ENCODE data around the gene STX17.

DNA sequence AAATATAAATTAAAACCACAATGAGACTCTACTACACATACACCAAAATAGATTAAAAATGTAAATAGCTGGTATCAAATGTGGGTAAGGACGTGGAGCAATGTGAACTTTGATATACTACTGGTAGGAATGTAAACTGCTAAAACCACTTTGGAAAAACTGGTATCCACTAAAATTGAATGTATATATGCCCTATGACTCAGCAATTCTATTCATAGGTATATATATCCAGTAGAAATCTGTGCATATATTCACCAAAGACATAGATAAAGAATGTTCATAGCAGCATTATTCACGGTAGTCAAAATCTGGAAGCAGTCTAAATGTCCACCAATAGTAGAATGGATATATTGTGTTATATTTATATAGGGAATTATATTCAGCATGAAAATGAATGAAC is 107.1 kb downstream of the STX17 start:
- TF ChIP-seq, protein P1, sequence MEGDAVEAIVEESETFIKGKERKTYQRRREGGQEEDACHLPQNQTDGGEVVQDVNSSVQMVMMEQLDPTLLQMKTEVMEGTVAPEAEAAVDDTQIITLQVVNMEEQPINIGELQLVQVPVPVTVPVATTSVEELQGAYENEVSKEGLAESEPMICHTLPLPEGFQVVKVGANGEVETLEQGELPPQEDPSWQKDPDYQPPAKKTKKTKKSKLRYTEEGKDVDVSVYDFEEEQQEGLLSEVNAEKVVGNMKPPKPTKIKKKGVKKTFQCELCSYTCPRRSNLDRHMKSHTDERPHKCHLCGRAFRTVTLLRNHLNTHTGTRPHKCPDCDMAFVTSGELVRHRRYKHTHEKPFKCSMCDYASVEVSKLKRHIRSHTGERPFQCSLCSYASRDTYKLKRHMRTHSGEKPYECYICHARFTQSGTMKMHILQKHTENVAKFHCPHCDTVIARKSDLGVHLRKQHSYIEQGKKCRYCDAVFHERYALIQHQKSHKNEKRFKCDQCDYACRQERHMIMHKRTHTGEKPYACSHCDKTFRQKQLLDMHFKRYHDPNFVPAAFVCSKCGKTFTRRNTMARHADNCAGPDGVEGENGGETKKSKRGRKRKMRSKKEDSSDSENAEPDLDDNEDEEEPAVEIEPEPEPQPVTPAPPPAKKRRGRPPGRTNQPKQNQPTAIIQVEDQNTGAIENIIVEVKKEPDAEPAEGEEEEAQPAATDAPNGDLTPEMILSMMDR (IDR thresholded peaks at IDR 0.05) = no peak
- no peak for TF ChIP-seq POLR2AphosphoS5 (IDR thresholded peaks at IDR 0.05)
- no peak for TF ChIP-seq POLR2A (IDR thresholded peaks at IDR 0.05)

Data from breast epithelium (tissue), 3 donors.